HG03439 (cell line): Measurements from ENCODE around the gene VIM.

Experiments
- ATAC-seq: cut with Tn5 transposase; IDR thresholded peaks from one replicate; pipeline ENCODE4 v1.9.1; 2021; ENCODE audit warnings: mild to moderate bottlenecking, moderate library complexity; ENCODE audit not compliant: unreplicated experiment

The VIM gene

GRCh38 chr10:17209302-17209701 lies 18.7 kb upstream of the VIM start:
- no peak for ATAC-seq

- no peak for ATAC-seq
Measured at GRCh38 chr10:17209881-17210280, 18.2 kb upstream of the VIM start.

- no peak for ATAC-seq
Measured at GRCh38 chr10:17210361-17210760, 17.7 kb upstream of the VIM start.

GRCh38 chr10:17212802-17213221 lies 15.2 kb upstream of the VIM start:
- no peak for ATAC-seq

- ATAC-seq = no peak
Measured at GRCh38 chr10:17213646-17214349, 14.2 kb upstream of the VIM start.

- no peak for ATAC-seq
Measured at GRCh38 chr10:17214526-17214925, 13.5 kb upstream of the VIM start.

- no peak for ATAC-seq
Measured at GRCh38 chr10:17214971-17215781, 12.9 kb upstream of the VIM start.

GRCh38 chr10:17215782-17216122 lies 12.3 kb upstream of the VIM start:
- ATAC-seq = no peak

- peak; percentile 99 for ATAC-seq
Measured at GRCh38 chr10:17216217-17216900, 11.7 kb upstream of the VIM start.

GRCh38 chr10:17216901-17217395 lies 11.1 kb upstream of the VIM start:
- ATAC-seq = no peak

- ATAC-seq = no peak
Measured at GRCh38 chr10:17217631-17218232, 10.3 kb upstream of the VIM start.

- ATAC-seq = no peak
Measured at GRCh38 chr10:17219024-17219423, 9.0 kb upstream of the VIM start.

GRCh38 chr10:17220652-17221100 lies 7.4 kb upstream of the VIM start:
- no peak for ATAC-seq

- no peak for ATAC-seq
Measured at GRCh38 chr10:17222329-17222728, 5.7 kb upstream of the VIM start.

GRCh38 chr10:17225808-17226207 lies 2.2 kb upstream of the VIM start:
- ATAC-seq = no peak

- ATAC-seq = no peak
Measured at GRCh38 chr10:17226891-17227303, 1.1 kb upstream of the VIM start.

GRCh38 chr10:17227367-17228090 lies 512 bp upstream of the VIM start:
- peak; percentile 32 for ATAC-seq

GRCh38 chr10:17229016-17229716 lies 1.1 kb downstream of the VIM start:
- no peak for ATAC-seq

GRCh38 chr10:17229717-17229966 lies 1.6 kb downstream of the VIM start:
- ATAC-seq = no peak

GRCh38 chr10:17229967-17230682 lies 2.1 kb downstream of the VIM start:
- ATAC-seq = peak; percentile 61
